T-cell (primary cell): ENCODE measurements around the gene SLC22A12. TPM values are rescaled to one million over a fixed set of nuclear protein-coding genes. Genes with fewer than 3 reads are reported as not detected.

ENCODE experiments used
- ATAC-seq, 4 experiments: fragments of 200-7000 bp in 3 of 4; fragments of 150-1000 bp in 1 of 4; cut with Tn5 transposase; replicated peaks in 1 of 4; 1 replicate in 3 of 4; 2 replicates in 1 of 4; pipeline ENCODE4 v1.10.0; 2021; ENCODE audit warnings: moderate library complexity in 3 of 4, mild to moderate bottlenecking in 2 of 4, moderate number of reproducible peaks in 1 of 4
- CTCF ChIA-PET, 2 donors: fragments of 300-600 bp; sonication (Branson Sonifier 250); formaldehyde crosslinking; loops; one replicate each; lab custom pipeline; 2022; ENCODE audit warnings: antibody characterized with exemption in 2 of 2; lab: Charles Lee
- POLR2A ChIA-PET, 2 donors: fragments of 300-600 bp; sonication (Branson Sonifier 250); formaldehyde crosslinking; loops; one replicate each; lab custom pipeline; 2022; ENCODE audit warnings: antibody characterized with exemption in 2 of 2; lab: Charles Lee
- DNase-seq, 35 experiments: peaks; one replicate each; pipeline versions ENCODE4 v3.0.0 to v3.0.0-alpha.2; 2013 to 2023
- H3K27ac ChIP-seq: one replicate; pipeline ENCODE4 v1.5.1; 2013; ENCODE audit warnings: low read length
- H3K27me3 ChIP-seq, 2 experiments: replicated peaks in 1 of 2; 1 replicate in 1 of 2; 2 replicates in 1 of 2; pipeline versions ENCODE4 v1.6.1 to v1.7.0; 2013; ENCODE audit warnings: low read length in 1 of 2, mixed read lengths in 1 of 2; ENCODE audit not compliant: control insufficient read depth in 2 of 2, insufficient read depth in 2 of 2; ENCODE audit errors: extremely low read depth in 1 of 2
- H3K36me3 ChIP-seq, 2 donors: 1 replicate in 1 of 2; 2 replicates in 1 of 2; pipeline versions ENCODE4 v1.6.1 to v1.7.0; 2013; ENCODE audit warnings: low read length in 1 of 2; ENCODE audit not compliant: control insufficient read depth in 2 of 2, insufficient read depth in 1 of 2; ENCODE audit errors: extremely low read depth in 1 of 2
- H3K4me1 ChIP-seq, 2 experiments: 1 replicate in 1 of 2; 2 replicates in 1 of 2; pipeline versions ENCODE4 v1.6.1 to v1.7.0; 2013; ENCODE audit warnings: low read length in 2 of 2, mixed read lengths in 1 of 2; ENCODE audit not compliant: insufficient read depth in 2 of 2, control insufficient read depth in 1 of 2; ENCODE audit errors: extremely low read depth in 1 of 2
- H3K4me3 ChIP-seq, 2 donors: 1 replicate in 1 of 2; 2 replicates in 1 of 2; pipeline versions ENCODE4 v1.5.1 to v1.7.0; 2013; ENCODE audit warnings: mild to moderate bottlenecking in 2 of 2, low read length in 1 of 2, moderate library complexity in 1 of 2; ENCODE audit not compliant: control insufficient read depth in 1 of 2; ENCODE audit errors: extremely low read depth in 1 of 2
- H3K9me3 ChIP-seq: 2 replicates; pipeline ENCODE4 v1.7.0; 2013
- H3K27ac Mint-ChIP-seq, 2 donors: one replicate each; pipeline ENCODE4 v1.8.0; 2020 to 2021; ENCODE audit warnings: mild to moderate bottlenecking in 2 of 2, mixed read lengths in 2 of 2
- H3K27me3 Mint-ChIP-seq, 2 donors: one replicate each; pipeline ENCODE4 v1.8.0; 2021 to 2022; ENCODE audit warnings: mixed read lengths in 2 of 2
- H3K36me3 Mint-ChIP-seq: one replicate; pipeline ENCODE4 v1.8.0; 2021; ENCODE audit warnings: mixed read lengths
- H3K4me1 Mint-ChIP-seq, 3 donors: one replicate each; pipeline ENCODE4 v1.8.0; 2020 to 2022; ENCODE audit warnings: mixed read lengths in 3 of 3, mild to moderate bottlenecking in 1 of 3
- H3K4me3 Mint-ChIP-seq, 3 donors: one replicate each; pipeline ENCODE4 v1.8.0; 2020 to 2022; ENCODE audit warnings: mild to moderate bottlenecking in 3 of 3, mixed read lengths in 3 of 3, moderate library complexity in 3 of 3
- H3K9me3 Mint-ChIP-seq, 3 donors: one replicate each; pipeline ENCODE4 v1.8.0; 2020 to 2022; ENCODE audit warnings: mixed read lengths in 3 of 3
- WGBS: methylation state at CpG from one replicate; pipeline ENCODE4 v1.1.5; 2013; ENCODE audit warnings: missing lambda C conversion rate; ENCODE audit not compliant: insufficient coverage; 5-methylcytosine and 5-hydroxymethylcytosine counted together
- total RNA-seq, 35 experiments: library from RNA in 6 of 35; stranded (reverse) in 6 of 35; fragments of 120-200 nt in 1 of 35; gene quantifications; one replicate each; pipeline versions ENCODE4 v1.2.1 to v1.2.4 and lab custom pipeline; 2013 to 2026

SLC22A12 gene
- total RNA-seq, 5 donors from 2014 or later (not counting 1 experiment from before 2014, with no cell fraction given), result not detected

GRCh38 chr11:64566915-64567891, 23.8 kb upstream of the SLC22A12 start:
- peak in 1 of 4 experiments; percentile 38 for ATAC-seq
- Histone ChIP-seq H3K4me1 (peaks cover 0 to 5% of the 10 kb centered on the region in 2 experiments), H3K27ac (no peak overlapping the region), H3K27me3 (peaks cover 0 to 30% of the 10 kb centered on the region in 2 experiments), H3K9me3 (no peaks in the 10 kb centered on the region), H3K4me3 (no peak overlapping the region), H3K36me3 (no peaks in the 10 kb centered on the region)
- peaks cover 0 to 8% of the 10 kb centered on the region in 2 donors for H3K27me3 Mint-ChIP-seq
- H3K4me3 Mint-ChIP-seq, result no peak overlapping the region
- H3K27ac Mint-ChIP-seq, result no peak overlapping the region
- peaks cover 0 to 10% (median 4%) of the 10 kb centered on the region in 3 donors for H3K4me1 Mint-ChIP-seq
- no peaks in the 10 kb centered on the region for H3K36me3 Mint-ChIP-seq
- no peaks in the 10 kb centered on the region for H3K9me3 Mint-ChIP-seq
- no peak for DNase-seq
- POLR2A ChIA-PET, result no interaction called here
- 82% methylated on average over 24 of the region's 30 CpGs for WGBS
- CTCF ChIA-PET, result no interaction called here

DNA sequence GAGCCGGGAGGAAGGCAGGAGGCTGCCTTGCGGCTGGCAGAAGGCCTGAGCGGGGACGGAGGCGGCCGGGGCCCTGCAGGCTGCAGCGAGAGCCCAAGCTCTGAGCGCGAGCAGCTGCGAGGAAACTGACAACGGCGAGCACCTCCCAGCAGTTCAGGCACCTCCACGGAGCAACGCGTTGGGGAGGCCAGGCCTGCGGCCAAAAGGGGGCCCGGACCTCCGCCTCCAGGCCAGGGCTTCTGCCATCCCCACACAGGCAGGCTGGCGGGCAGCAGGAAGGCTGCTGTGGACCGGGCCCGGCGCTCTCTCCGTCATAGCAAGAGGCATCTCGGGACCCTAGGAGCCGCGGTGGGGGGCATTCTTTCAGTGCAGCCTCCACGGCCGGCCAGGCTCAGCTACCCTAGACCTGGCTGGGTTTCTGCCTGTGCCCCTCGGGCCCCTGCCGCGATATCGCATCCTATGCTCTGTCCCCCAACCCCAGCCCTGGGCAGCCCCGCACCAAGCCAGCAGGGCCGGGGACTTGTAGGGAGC, 22.9 kb upstream of the SLC22A12 start:
- Mint-ChIP-seq H3K27me3 (peaks cover 3 to 13% of the 10 kb centered on the region in 2 donors), H3K36me3 (no peaks in the 10 kb centered on the region), H3K27ac (no peak overlapping the region), H3K9me3 (no peaks in the 10 kb centered on the region), H3K4me3 (no peak overlapping the region), H3K4me1 (peaks cover 0 to 10% (median 4%) of the 10 kb centered on the region in 3 donors)
- Histone ChIP-seq H3K36me3 (no peaks in the 10 kb centered on the region), H3K27me3 (peaks cover 0 to 34% of the 10 kb centered on the region in 2 experiments), H3K27ac (no peak overlapping the region), H3K4me1 (peaks cover 0 to 5% of the 10 kb centered on the region in 2 experiments), H3K9me3 (no peaks in the 10 kb centered on the region), H3K4me3 (no peak overlapping the region)
- DNase-seq, result no peak
- ChIA-PET POLR2A (no interaction called here), CTCF (no interaction called here)
- no peak for ATAC-seq
- WGBS, result 85% methylated on average over 31 of the region's 34 CpGs

DNA sequence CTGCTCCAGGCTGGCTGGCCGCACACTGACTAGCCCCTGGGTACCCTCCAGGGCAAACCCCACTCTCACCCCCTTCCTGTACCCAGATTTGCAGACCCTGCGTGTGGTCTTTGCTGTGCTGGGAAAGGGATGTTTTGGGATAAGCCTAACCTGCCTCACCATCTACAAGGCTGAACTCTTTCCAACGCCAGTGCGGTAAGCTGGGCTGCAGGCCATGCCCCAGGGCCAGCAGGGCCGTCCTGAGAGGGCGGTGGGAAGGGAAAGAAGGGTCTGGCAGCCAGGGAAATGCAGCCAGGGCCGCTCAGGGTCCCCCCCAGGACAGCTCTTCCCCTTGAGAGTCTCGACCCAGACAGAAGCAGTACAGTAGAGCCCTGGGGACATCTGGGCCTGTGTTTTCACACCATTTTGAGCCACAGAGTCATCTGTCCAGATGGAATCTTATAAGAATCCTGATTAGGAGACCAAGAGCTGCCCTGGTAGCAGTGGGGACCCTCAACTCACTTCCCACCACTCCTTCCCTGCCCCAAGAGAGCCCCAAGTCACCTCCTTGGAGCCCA, 22.4 kb upstream of the SLC22A12 start:
- ATAC-seq, result no peak
- peaks cover 0 to 34% of the 10 kb centered on the region in 2 experiments for H3K27me3 ChIP-seq
- peaks cover 0 to 5% of the 10 kb centered on the region in 2 experiments for H3K4me1 ChIP-seq
- H3K36me3 Mint-ChIP-seq, result no peaks in the 10 kb centered on the region
- no peak overlapping the region for H3K4me3 ChIP-seq
- no peak for DNase-seq
- ChIA-PET CTCF (no interaction called here), POLR2A (no interaction called here)
- H3K36me3 ChIP-seq, result no peaks in the 10 kb centered on the region
- H3K27ac Mint-ChIP-seq, result no peak overlapping the region
- 70% methylated on average over 5 of the region's 8 CpGs for WGBS
- no peaks in the 10 kb centered on the region for H3K9me3 ChIP-seq
- no peak overlapping the region for H3K27ac ChIP-seq
- peaks cover 3 to 13% of the 10 kb centered on the region in 2 donors for H3K27me3 Mint-ChIP-seq
- H3K9me3 Mint-ChIP-seq, result no peaks in the 10 kb centered on the region
- peaks cover 0 to 10% (median 4%) of the 10 kb centered on the region in 3 donors for H3K4me1 Mint-ChIP-seq
- H3K4me3 Mint-ChIP-seq, result no peak overlapping the region

GRCh38 chr11:64569300-64569970, 21.6 kb upstream of the SLC22A12 start:
- H3K27me3 Mint-ChIP-seq, result peaks cover 3 to 13% of the 10 kb centered on the region in 2 donors
- Histone ChIP-seq H3K27ac (no peak overlapping the region), H3K4me3 (no peak overlapping the region), H3K4me1 (peaks cover 0 to 5% of the 10 kb centered on the region in 2 experiments), H3K27me3 (peaks cover 0 to 32% of the 10 kb centered on the region in 2 experiments), H3K36me3 (no peaks in the 10 kb centered on the region), H3K9me3 (no peaks in the 10 kb centered on the region)
- ATAC-seq, result no peak
- H3K27ac Mint-ChIP-seq, result no peak overlapping the region
- H3K4me3 Mint-ChIP-seq, result no peak overlapping the region
- peaks cover 0 to 10% (median 4%) of the 10 kb centered on the region in 3 donors for H3K4me1 Mint-ChIP-seq
- H3K9me3 Mint-ChIP-seq, result no peaks in the 10 kb centered on the region
- H3K36me3 Mint-ChIP-seq, result no peaks in the 10 kb centered on the region
- CTCF ChIA-PET, result no interaction called here
- 88% methylated on average over 7 of the region's 8 CpGs for WGBS
- POLR2A ChIA-PET, result no interaction called here
- no peak for DNase-seq

DNA sequence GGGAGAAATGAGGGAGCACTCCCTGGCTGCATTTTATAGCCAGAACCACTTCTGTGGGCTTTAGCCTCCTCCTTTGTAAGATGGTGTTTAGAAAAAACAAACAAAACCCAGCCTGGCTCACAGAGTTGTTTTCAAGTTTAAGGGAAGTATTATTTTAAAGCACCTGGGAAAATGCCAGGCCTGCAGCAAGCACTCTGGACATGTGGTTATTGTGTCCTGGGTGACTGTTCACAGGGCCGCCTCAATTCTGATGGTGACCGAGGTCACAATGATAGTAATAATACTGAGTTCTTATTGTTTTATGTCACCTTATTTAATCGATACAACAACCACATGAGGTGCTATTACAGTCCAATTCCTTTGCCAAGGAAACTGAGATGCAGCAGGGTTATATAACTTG, 20.7 kb upstream of the SLC22A12 start:
- no peak overlapping the region for H3K27ac Mint-ChIP-seq
- POLR2A ChIA-PET, result no interaction called here
- no peak for ATAC-seq

DNA sequence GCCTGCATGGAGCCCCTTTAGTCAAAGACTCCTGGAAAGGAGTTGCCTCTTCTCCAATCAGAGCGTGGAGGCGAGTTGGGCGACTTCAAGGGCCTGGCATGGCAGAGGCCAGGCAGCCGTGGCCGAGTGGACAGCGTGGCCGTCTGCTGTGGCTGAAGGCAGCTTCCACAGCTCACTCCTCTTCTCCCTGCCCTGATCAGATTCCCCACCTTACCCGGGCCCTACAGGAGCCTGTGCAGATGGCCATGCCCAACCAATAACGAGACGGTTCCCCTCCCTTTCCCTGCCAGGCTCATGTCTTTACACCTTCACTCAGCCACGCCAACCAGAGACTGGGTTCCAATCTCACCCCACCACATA, 20.0 kb upstream of the SLC22A12 start:
- 91% methylated on average over 11 of the region's 11 CpGs for WGBS
- ATAC-seq, result no peak
- ChIA-PET CTCF (no interaction called here), POLR2A (no interaction called here)
- Histone ChIP-seq H3K27me3 (peaks cover 0 to 29% of the 10 kb centered on the region in 2 experiments), H3K27ac (no peak overlapping the region), H3K4me1 (peaks cover 0 to 5% of the 10 kb centered on the region in 2 experiments), H3K4me3 (no peak overlapping the region), H3K9me3 (no peaks in the 10 kb centered on the region), H3K36me3 (no peaks in the 10 kb centered on the region)
- Mint-ChIP-seq H3K9me3 (no peaks in the 10 kb centered on the region), H3K4me1 (peaks cover 0 to 7% (median 4%) of the 10 kb centered on the region in 3 donors), H3K4me3 (no peak overlapping the region), H3K27me3 (peaks cover 3 to 11% of the 10 kb centered on the region in 2 donors), H3K27ac (no peak overlapping the region), H3K36me3 (no peaks in the 10 kb centered on the region)
- no peak for DNase-seq

More for the DNA sequence above, 20.7 kb upstream of the SLC22A12 start:
- Mint-ChIP-seq H3K4me1 (peaks cover 0 to 10% (median 4%) of the 10 kb centered on the region in 3 donors), H3K9me3 (no peaks in the 10 kb centered on the region), H3K4me3 (no peak overlapping the region), H3K36me3 (no peaks in the 10 kb centered on the region), H3K27me3 (peaks cover 3 to 11% of the 10 kb centered on the region in 2 donors)
- Histone ChIP-seq H3K9me3 (no peaks in the 10 kb centered on the region), H3K4me1 (peaks cover 0 to 5% of the 10 kb centered on the region in 2 experiments), H3K36me3 (no peaks in the 10 kb centered on the region), H3K27me3 (peaks cover 0 to 32% of the 10 kb centered on the region in 2 experiments), H3K27ac (no peak overlapping the region), H3K4me3 (no peak overlapping the region)
- no peak for DNase-seq
- WGBS, result no CpG with 5 or more reads among the region's 3 CpGs
- CTCF ChIA-PET, result no interaction called here
